HG03575 (cell line): ENCODE measurements around the gene PAX8.

ENCODE experiments used
- ATAC-seq: cut with Tn5 transposase; IDR thresholded peaks from one replicate; pipeline ENCODE4 v1.9.1; 2021; ENCODE audit not compliant: unreplicated experiment, insufficient number of reproducible peaks, low FRiP score; ENCODE audit errors: extremely low read depth

Gene PAX8

GRCh38 chr2:113273981-113274380 is 4.7 kb downstream of the PAX8 start:
- ATAC-seq = no peak

GRCh38 chr2:113273027-113273551 is 5.6 kb downstream of the PAX8 start:
- ATAC-seq = no peak

- ATAC-seq = no peak
These were observed 6.2 kb downstream of the PAX8 start for GRCh38 chr2:113272477-113272876.

DNA sequence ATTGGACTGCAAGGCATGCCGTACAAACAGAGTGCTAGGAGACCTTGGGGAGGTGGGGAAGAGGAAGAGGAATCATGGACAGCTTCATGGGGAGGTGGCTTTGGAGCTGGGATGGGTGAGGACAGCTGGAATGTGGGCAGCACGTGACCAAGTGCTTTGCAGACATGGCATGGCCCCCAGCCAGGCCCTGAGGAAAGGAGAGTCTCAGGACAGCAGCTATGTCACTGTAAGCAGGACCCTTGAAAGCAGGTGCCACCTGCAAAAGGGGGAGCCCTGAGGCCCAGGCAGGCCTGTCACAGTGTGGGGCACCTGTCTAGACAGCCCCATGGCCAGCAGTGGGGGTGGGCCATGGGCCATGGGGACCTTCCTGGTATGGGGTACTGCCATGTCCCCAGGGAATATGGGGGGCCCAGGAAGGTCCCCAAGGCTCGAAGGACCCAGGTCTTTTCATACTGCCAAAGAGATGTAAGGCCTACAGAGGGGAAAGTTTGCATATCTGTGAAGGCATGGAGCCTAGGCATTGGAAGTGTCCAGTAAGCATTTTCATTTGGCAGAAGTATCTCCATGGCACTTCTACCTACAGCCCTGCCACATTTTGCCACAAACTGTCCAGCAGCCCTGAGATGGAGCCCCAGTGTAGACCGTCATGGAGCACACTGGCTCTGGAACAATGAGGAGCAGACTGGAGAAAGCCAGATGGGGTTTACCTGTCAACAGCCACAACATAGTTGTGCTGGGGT is 9.9 kb downstream of the PAX8 start:
- ATAC-seq = no peak

DNA sequence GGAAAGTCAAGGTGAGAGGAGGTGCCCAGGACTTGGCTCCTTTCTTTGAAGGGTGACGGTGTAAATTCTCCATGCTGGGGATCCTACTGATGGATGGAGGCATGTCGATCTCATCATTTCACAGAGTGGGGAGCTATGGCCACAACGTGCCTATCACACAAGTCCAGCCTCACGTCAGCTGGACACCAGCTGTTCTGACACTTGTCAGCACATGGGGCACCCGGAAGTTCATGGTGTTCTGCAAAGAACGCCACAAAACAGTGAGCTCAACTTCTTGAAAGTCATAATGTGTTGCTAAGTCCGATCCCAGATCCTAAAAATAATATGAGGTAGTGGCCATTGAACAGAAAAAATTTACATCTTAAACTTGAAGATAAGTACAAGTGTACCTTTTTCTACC is 12.3 kb downstream of the PAX8 start:
- no peak for ATAC-seq

DNA sequence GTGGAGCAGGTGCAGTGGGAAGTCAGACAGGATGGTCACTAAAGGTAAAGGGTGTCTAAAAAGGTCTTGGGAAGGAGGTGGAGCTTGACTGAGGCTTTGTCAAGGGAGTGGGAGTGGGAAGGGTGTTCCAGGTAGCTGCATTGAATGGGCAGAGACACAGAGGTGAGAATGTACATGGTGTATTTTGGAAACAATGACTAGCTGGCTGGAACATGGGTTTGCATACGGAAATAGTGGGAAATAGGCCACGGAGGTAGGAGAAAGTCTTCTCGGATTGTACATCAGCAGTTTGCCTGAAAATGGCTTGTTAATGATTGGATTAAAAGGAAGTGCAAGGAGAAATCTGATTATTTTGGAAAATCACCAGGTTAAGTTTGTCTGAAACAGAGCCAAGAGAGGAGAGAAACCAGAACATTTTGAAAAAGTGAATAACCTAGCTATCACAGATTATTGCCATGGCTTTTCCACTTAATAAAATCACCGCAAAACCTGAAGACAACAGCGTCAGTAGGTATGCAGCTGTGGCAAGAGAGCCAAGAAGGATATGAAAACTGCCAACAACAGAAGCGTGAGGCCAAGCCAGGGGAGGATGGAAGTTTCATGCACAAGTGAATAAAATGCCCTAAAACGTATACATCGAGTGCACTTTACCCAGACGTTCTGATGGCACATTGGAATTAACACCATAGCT is 13.9 kb downstream of the PAX8 start:
- no peak for ATAC-seq

DNA sequence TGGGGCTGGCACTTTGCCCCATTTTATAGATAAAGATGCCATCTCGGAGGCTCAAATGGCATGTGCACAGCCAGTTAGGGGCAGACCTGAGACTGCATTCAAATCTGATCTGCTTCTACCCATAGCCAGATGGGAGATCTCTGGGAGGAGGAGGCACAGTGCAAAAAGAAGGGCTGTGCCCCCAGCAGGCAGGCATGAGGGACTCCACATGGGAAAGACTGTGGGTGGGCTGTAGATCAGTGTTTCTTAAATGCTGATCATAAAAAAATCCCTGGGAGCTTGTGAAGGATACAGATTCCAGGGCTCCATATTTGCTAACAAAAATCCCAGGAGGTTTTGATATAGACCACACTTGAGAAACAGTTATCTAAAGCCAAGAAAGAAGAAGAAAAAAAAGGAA is 15.2 kb downstream of the PAX8 start:
- no peak for ATAC-seq

DNA sequence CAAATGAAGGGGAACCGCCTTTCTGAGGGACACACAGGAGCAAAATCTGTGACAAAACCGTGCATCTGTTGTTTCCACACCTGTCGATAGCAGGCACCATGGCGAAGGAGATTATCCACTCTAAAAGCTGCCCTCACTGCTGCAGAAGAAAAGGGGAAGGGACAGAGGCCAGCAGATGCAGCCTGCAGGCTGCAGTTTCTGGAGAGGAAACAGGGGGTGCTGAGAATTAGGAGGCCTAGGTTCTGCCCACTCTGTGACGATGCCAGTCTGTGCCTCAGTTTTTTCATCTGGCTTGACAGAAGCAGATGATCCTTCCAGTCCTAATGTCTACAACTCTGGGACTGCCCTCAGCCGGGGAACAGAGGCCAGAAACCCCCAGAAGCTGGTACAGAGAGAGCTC is 17.7 kb downstream of the PAX8 start:
- no peak for ATAC-seq

DNA sequence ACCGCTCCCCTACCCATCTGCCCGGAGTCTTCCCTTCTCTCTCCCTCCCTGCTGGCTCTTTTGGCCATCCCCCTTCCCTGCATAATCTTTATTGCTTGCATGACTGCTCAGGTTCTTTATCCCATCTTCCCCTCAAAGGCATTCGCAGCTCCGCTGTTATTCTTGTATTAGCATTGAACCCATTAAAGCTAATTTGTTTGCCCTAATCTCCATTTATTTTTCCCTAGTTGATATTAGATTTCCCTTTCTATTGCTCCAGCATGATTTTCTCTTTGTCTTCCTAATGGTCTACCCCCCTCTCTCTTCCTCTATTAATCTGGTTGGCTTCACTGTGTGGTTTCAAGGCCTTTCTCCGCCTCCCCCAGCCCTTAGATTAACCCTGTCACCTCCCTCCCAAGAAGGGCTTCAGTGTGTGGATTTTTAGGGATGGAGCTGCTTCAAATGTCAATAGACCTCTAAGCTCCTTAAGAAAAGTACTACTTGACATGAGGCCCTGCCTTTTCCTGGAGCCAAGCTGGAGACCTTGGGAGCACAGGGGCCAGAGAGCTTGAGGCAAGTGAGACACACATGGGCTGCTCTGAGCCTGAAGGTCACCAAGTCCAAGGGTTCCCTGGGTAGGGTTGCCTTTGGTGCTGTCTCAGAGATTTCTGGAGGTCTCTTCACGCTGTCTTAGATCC is 20.1 kb downstream of the PAX8 start:
- no peak for ATAC-seq

DNA sequence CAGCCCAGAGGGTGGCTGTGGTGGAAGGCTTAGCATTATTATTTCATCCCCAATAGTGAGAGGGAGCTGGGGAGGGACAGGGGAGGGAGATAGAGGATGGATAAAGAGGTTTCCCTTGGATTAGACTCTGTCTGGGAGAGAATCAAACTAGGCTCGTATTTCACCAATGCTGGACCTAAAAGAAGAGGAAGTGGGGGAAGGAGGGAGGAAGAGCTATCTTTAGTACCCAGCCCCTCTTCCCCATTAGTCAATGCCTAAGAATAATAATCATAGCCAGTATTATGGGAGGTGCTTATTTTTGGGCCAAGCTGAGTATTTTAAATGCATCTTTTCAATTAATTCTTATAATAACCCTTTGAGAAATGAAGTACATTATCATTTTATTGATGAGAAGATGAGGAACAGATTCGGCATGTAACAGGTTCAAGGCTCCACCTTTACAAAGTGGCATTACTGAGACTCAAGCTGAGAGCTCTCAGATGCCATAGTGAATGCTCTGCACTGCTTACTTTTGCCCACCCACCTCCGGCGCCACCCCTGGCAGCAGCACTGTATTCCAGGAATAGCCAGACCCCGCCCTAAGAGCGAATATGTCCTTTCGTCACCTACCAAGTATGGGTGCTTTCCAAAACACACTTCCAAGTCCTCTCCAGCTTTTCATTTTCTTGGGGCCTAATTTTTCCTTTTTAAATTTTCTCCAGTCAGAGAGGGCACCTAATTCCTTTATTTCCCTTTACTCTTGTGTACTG is 21.0 kb downstream of the PAX8 start:
- no peak for ATAC-seq

- ATAC-seq = no peak
These were observed 23.3 kb downstream of the PAX8 start for GRCh38 chr2:113255140-113256070.

- ATAC-seq = no peak
These were observed 25.3 kb downstream of the PAX8 start for GRCh38 chr2:113253453-113253852.

DNA sequence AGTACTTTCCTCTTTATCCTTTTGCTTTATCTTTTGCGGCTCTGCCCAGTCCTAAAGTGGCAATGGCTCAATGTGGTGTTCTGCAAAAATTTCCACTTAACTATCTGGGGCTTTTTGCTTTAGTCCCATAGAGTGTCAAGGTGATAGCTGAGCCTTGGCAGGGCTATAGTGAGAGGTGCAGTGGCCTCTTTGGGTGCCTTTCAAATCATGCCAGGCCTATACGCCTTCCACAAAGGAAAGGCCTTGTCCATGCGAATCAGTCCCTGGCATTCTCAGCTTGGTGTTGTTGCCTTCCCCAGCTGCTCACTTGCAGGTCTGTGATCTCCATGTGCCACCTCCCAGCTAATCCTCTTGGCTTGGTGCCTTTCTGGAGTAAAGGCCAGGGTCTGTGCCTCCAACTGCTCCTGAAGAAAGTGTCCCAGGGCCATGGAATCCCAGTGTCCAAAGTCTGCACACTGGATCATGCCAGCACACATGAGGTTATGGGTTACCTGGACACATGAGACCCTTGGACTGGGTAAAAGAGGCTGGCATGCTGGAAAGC is 26.6 kb downstream of the PAX8 start:
- no peak for ATAC-seq

- ATAC-seq = no peak
These were observed 27.6 kb downstream of the PAX8 start for GRCh38 chr2:113251118-113251517.

DNA sequence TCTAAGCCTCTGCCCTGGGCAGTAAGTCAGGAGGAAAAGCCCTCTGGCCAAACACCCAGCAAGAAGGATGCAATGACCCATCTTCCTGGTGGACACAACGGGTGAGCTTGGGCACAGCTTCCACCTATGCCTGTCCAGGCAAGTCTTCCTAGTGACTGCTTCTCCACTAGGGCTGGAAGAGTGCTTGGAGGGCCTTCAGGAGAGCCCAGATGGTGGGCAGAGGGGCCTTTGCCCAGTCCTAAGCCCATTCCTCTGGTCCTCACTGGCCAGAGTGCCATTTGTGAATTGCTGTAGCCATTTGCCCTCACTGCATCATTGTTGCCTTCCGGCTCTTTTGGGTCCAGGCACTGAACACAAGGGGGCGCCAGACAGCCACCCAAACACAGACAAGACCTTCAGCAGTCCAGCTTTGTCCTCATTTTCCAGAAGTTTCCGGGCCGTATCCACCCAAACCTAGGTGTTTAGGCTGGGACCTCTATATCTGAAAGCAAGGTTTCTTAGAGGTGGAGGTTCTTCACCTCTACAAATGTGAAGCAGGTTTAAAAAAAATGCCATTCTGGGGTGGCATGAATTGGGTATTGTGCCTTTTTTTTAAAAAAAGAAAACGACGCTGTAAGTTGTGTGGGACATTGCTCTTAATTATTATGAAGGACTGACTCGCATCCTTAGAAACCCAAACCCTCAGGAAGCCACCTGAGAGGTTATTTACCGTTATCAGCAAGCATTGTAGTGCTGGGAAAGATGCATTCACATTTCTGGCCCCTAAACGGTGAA is 29.5 kb downstream of the PAX8 start:
- ATAC-seq = no peak

DNA sequence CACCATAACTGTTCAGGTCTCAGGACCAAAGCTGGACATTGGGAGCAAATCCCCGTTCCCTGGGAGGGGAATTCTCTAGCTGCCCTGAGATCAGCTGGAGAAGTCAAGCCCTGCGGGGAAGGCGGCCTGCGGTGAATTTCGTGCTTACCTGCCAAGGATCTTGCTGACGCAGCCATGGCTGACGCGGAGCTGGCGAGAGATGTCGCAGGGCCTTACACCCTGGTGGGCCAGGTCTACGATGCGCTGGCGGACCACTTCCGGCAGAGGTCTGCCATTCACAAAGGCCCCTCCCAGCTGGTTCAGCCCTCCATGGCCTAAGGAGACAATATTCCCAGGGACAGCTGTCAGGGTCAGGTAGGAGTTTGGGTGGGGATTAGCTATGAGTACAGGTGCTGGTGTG is 32.1 kb downstream of the PAX8 start:
- no peak for ATAC-seq

DNA sequence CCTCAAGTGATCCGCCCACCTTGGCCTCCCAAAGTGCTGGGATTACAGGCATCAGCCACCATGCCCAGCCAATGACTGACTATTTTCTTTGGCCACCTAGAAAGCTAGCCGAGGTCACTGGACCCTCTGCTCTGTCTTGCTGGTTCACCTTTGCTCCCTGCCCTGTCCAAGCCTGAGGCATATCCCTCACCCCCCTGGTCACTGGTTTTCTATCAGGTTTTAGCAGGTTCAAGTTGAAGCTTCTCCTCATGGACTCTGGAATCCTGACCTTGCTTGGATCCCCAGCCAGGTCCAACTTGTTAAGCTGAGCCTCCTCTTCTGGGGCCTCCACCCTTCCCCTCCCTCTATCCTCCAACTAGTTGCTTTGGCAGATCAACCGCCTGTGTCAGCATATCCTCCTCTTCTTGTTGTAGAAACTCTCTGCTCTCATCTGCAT is 33.4 kb downstream of the PAX8 start:
- ATAC-seq = no peak
